ENCODE measurements around the gene GPR158.

The GPR158 gene

DNA sequence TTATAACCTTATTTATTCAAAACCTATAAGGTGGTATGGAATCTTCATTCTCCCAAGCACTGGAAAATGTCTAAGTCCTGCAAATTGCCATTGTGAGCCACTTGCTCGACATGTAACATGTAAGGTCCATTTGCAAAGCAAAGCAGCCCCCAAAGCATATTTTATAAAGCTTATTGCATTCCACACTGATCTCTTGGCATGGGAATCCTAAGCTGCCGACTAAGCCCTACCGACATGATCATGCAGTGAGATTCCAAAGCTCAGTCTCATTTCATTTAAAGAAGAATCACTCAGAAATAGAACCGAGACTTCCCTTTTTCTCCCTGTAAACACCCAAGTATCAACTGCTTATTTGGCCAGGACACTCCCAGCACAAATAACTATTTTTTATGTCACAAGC is 425.9 kb downstream of the GPR158 start:
- DNase-seq (ENCODE audit: insufficient read length, low spot score) = no peak
- FAIRE-seq = no peak

DNA sequence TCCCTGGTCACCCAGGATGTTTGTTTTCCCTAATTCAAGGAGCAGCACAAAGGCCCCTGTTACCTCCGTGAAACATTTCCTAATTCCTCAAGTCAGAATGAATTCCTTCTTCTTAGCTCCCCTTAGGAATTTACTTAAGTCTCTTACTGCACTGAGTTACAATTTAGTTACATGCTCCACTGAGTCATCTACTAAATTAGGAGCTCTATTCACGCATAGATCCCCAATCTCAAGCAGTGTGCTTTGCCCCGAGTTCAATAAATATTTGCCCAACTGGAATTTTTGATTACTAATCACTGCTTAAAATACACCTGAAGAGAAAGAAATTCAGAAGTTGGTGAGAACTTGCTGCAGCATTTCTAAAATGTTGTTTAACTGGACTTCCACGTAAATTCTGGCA is 429.8 kb downstream of the GPR158 start:
- TF ChIP-seq, protein P1, sequence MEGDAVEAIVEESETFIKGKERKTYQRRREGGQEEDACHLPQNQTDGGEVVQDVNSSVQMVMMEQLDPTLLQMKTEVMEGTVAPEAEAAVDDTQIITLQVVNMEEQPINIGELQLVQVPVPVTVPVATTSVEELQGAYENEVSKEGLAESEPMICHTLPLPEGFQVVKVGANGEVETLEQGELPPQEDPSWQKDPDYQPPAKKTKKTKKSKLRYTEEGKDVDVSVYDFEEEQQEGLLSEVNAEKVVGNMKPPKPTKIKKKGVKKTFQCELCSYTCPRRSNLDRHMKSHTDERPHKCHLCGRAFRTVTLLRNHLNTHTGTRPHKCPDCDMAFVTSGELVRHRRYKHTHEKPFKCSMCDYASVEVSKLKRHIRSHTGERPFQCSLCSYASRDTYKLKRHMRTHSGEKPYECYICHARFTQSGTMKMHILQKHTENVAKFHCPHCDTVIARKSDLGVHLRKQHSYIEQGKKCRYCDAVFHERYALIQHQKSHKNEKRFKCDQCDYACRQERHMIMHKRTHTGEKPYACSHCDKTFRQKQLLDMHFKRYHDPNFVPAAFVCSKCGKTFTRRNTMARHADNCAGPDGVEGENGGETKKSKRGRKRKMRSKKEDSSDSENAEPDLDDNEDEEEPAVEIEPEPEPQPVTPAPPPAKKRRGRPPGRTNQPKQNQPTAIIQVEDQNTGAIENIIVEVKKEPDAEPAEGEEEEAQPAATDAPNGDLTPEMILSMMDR (IDR thresholded peaks at IDR 0.05; ENCODE audit: insufficient read depth, missing control alignments) = no peak
- DNase-seq (ENCODE audit: insufficient read length, low spot score) (no peak), FAIRE-seq (no peak)

More for the DNA sequence above, 425.9 kb downstream of the GPR158 start:
- TF ChIP-seq, protein P1 (IDR thresholded peaks at IDR 0.05; ENCODE audit: insufficient read depth, missing control alignments) = no peak

DNA sequence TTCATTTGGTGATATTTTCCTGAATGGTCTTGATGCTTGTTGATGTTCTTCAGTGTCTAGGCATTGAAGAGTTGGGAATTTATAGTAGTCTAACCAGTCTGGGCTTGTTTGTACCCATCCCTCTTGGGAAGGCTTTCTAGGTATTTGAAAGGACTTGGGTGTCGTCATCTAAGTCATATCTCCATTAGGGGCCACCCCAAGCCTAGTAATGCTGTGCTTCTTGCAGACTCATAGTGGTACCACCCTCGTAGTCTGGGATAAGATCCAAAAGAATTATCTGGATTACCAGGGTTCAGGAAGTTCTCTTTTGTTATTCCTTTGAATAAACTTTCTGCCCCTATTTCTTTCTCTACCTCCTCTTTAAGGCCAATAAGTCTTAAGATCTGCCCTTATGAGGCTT is 439.9 kb downstream of the GPR158 start:
- no peak for FAIRE-seq
- TF ChIP-seq, protein P1 (IDR thresholded peaks at IDR 0.05; ENCODE audit: insufficient read depth, missing control alignments) = no peak
- DNase-seq (ENCODE audit: insufficient read length, low spot score) = no peak

DNA sequence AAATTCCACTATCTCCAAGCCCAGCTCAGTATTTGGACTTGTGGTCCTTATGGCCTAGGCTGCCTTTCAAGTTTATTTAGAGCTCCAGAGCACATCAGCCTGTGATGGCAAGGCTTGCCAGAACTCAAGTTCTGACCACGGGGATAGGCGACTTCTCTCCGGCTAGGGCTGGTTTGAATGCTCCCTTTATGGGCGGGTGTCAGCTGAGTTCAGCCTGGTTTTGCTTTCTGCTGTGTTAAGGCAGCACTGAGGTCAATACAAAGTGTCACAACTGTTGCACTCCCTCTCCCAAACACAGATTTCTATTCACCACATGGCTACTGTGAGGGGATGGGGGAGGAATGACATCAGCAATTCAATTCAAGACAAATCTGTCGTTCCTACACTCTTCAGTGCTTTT is 441.1 kb downstream of the GPR158 start:
- no peak for FAIRE-seq

DNA sequence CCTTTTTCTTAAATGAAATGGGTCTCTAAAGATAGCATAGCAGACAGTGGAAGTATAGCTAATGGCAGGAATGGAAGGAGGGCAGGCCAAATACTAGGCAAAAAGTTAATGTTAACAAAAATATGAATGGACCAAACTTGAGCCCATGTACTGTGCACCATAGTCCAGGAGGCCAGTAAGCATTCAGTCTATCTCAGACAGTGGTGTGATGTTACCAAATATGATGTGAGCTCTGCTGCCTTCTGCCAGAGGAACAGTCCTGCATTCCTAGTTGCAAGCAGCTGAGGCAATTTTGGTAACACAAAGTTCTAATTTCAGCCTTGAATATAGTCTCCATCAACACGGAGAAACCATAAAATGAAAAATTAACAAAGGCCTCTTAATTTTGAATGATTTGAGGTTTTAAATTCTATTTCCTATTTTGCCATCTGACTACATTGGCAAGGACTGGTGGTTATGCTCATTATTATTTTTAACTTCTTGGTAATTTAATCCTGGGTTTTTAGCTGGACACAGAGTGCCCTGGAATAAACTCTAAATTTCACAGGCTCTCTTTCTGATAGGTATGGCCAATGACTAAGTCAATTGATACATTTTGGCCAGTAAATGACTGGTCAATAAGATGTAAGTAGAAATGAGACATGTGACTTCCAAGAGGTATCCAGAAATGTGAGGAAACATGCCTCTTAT is 442.2 kb downstream of the GPR158 start:
- TF ChIP-seq, protein P1 (IDR thresholded peaks at IDR 0.05; ENCODE audit: insufficient read depth, missing control alignments) = no peak
- DNase-seq (ENCODE audit: insufficient read length, low spot score) (no peak), FAIRE-seq (no peak)

More for the DNA sequence above, 441.1 kb downstream of the GPR158 start:
- TF ChIP-seq, protein P1 (IDR thresholded peaks at IDR 0.05; ENCODE audit: insufficient read depth, missing control alignments) = no peak
- DNase-seq (ENCODE audit: insufficient read length, low spot score) = no peak

DNA sequence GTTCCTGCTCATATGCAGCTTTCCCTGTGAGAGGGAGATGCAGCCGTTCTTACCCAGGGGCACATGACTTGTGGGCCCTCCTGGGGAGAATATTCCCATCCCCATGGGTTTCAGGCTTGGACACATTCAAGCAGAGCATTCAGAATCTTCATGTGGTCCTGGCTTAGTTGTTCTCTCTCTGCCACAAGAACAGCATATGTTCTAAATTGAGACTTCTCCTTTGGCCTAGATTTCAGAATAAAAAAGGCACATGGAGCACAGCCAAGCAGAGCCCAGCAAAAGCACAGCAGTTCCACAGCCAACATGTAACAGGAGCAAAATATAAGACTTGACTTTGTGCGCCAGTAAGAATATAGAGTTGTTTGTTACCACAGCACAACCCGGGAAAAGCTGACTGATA is 452.8 kb downstream of the GPR158 start:
- FAIRE-seq (no peak), DNase-seq (ENCODE audit: insufficient read length, low spot score) (no peak)
- TF ChIP-seq, protein P1 (IDR thresholded peaks at IDR 0.05; ENCODE audit: insufficient read depth, missing control alignments) = no peak

DNA sequence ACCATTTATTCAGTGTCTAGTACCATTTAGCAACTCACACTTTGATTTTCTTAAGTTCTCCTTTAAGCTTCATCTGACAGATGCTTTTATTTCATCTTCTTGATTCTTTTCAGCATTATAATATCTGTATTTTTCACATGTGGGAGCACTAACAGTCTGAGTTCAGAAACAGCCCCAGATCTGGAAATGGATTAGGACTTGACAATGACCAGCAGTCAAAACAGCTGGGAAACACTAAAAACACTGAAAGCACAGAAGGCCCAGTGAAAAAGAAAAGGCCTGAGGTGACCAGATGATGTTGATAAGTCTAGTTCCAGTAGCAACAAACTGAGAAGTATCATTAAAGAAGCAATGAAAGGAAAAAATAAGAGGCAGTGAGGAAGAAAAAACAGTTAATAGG is 454.5 kb downstream of the GPR158 start:
- TF ChIP-seq, protein P1 (IDR thresholded peaks at IDR 0.05; ENCODE audit: insufficient read depth, missing control alignments) = no peak
- no peak for DNase-seq (ENCODE audit: insufficient read length, low spot score)
- no peak for FAIRE-seq
